Loucy (cell line): ENCODE measurements around the gene MLIP.

Source experiments
- CTCF ChIP-seq: fragments of 200-600 bp; sonication (generic); conservative IDR thresholded peaks from 2 replicates; pipeline ENCODE4 v1.5.1; 2014; ENCODE audit warnings: mild to moderate bottlenecking, antibody characterized with exemption, low read length
- EZH2phosphoT487 ChIP-seq: fragments of 200-600 bp; IDR thresholded peaks from 2 replicates; pipeline ENCODE4 v1.6.1; 2018; ENCODE audit warnings: antibody characterized with exemption, mild to moderate bottlenecking, moderate library complexity, borderline replicate concordance

- TF ChIP-seq CTCF (no peak), EZH2phosphoT487 (no peak)
Observed at GRCh38 chr6:54236984-54237383, 125.7 kb downstream of the MLIP start.
